RWPE2 (cell line): Measurements from ENCODE around the gene PLCB1.

Experiments used
- ATAC-seq: fragments of 200-7000 bp; cut with Tn5 transposase; 3 replicates; pipeline ENCODE4 v1.9.1; 2021; ENCODE audit warnings: low read depth
- DNase-seq: peaks from one replicate; pipeline ENCODE4 v3.0.0-alpha.2; 2020; ENCODE audit warnings: low spot score
- H3K27ac ChIP-seq: fragments of 450-650 bp; 2 replicates; pipeline ENCODE4 v1.5.1; 2017; ENCODE audit warnings: mild to moderate bottlenecking; ENCODE audit not compliant: poor library complexity, severe bottlenecking
- H3K27me3 ChIP-seq: fragments of 250-450 bp; sonication (Bioruptor Pico); 2 replicates; pipeline ENCODE4 v1.5.1; 2021; ENCODE audit warnings: mild to moderate bottlenecking, moderate library complexity; ENCODE audit not compliant: insufficient read depth, poor library complexity, severe bottlenecking
- H3K36me3 ChIP-seq: fragments of 250-450 bp; sonication (Bioruptor Pico); 2 replicates; pipeline ENCODE4 v1.5.1; 2020; ENCODE audit warnings: low read depth, mild to moderate bottlenecking, moderate library complexity
- H3K4me1 ChIP-seq: fragments of 250-450 bp; sonication (Bioruptor Pico); 2 replicates; pipeline ENCODE4 v1.5.1; 2021; ENCODE audit warnings: mild to moderate bottlenecking, moderate library complexity; ENCODE audit not compliant: insufficient read depth, poor library complexity, severe bottlenecking
- H3K4me3 ChIP-seq: fragments of 250-450 bp; sonication (Bioruptor Pico); 2 replicates; pipeline ENCODE4 v1.5.1; 2021; ENCODE audit warnings: mild to moderate bottlenecking, moderate library complexity; ENCODE audit not compliant: severe bottlenecking
- H3K9me3 ChIP-seq: fragments of 250-450 bp; sonication (Bioruptor Pico); 2 replicates; pipeline ENCODE4 v1.5.1; 2021; ENCODE audit warnings: mild to moderate bottlenecking, moderate library complexity; ENCODE audit not compliant: severe bottlenecking
- CTCF ChIP-seq: fragments of 450-650 bp; IDR thresholded peaks from one replicate; pipeline ENCODE4 v1.5.1; 2017; ENCODE audit warnings: mild to moderate bottlenecking, moderate library complexity; ENCODE audit not compliant: poor library complexity, severe bottlenecking

Gene PLCB1

GRCh38 chr20:8250539-8251200 lies 118.6 kb downstream of the PLCB1 start:
- Histone ChIP-seq H3K4me3 (no peak overlapping the region), H3K27me3 (no peaks in the 10 kb centered on the region), H3K4me1 (no peaks in the 10 kb centered on the region), H3K9me3 (no peaks in the 10 kb centered on the region), H3K27ac (no peak overlapping the region), H3K36me3 (no peaks in the 10 kb centered on the region)
- TF ChIP-seq CTCF, result no peak
- ATAC-seq (no peak), DNase-seq (no peak)

GRCh38 chr20:8251201-8251575 lies 119.1 kb downstream of the PLCB1 start:
- H3K36me3 ChIP-seq, result no peaks in the 10 kb centered on the region
- H3K9me3 ChIP-seq, result no peaks in the 10 kb centered on the region
- H3K4me3 ChIP-seq, result no peak overlapping the region
- DNase-seq (no peak), ATAC-seq (no peak)
- no peaks in the 10 kb centered on the region for H3K4me1 ChIP-seq
- TF ChIP-seq CTCF, result no peak
- H3K27ac ChIP-seq, result no peak overlapping the region
- no peaks in the 10 kb centered on the region for H3K27me3 ChIP-seq

GRCh38 chr20:8254911-8255582 lies 123.0 kb downstream of the PLCB1 start:
- ATAC-seq (no peak), DNase-seq (no peak)
- no peaks in the 10 kb centered on the region for H3K27me3 ChIP-seq
- no peak for TF ChIP-seq CTCF
- H3K4me1 ChIP-seq, result no peaks in the 10 kb centered on the region
- no peaks in the 10 kb centered on the region for H3K36me3 ChIP-seq
- H3K4me3 ChIP-seq, result no peak overlapping the region
- no peaks in the 10 kb centered on the region for H3K9me3 ChIP-seq
- H3K27ac ChIP-seq, result no peak overlapping the region

- DNase-seq (no peak), ATAC-seq (no peak)
- H3K36me3 ChIP-seq, result no peaks in the 10 kb centered on the region
- H3K9me3 ChIP-seq, result no peaks in the 10 kb centered on the region
- no peaks in the 10 kb centered on the region for H3K27me3 ChIP-seq
- H3K27ac ChIP-seq, result no peak overlapping the region
- TF ChIP-seq CTCF, result no peak
- H3K4me1 ChIP-seq, result no peaks in the 10 kb centered on the region
- no peak overlapping the region for H3K4me3 ChIP-seq
Measured at GRCh38 chr20:8255945-8256632, 124.0 kb downstream of the PLCB1 start.

- Histone ChIP-seq H3K4me1 (no peaks in the 10 kb centered on the region), H3K27me3 (no peaks in the 10 kb centered on the region), H3K4me3 (no peak overlapping the region), H3K27ac (no peak overlapping the region), H3K36me3 (no peaks in the 10 kb centered on the region), H3K9me3 (no peaks in the 10 kb centered on the region)
- DNase-seq (no peak), ATAC-seq (no peak)
- no peak for TF ChIP-seq CTCF
Measured at GRCh38 chr20:8260837-8261251, 128.8 kb downstream of the PLCB1 start.
